HepG2 (cell line): ENCODE measurements around the gene PLG. TPM values are rescaled to one million over a fixed set of nuclear protein-coding genes. Genes with fewer than 3 reads are reported as not detected.

ENCODE experiments used
- AHR ChIP-seq: IDR thresholded peaks from 2 replicates; pipeline ENCODE4 v1.6.1; 2018; ENCODE audit warnings: missing genetic modification reagents, missing compliant biosample characterization
- AKAP8 ChIP-seq: sonication (generic); formaldehyde crosslinking; IDR thresholded peaks from 2 replicates; pipeline ENCODE4 v1.5.1; 2020; ENCODE audit warnings: mild to moderate bottlenecking, missing genetic modification reagents
- BRCA1 ChIP-seq: sonication (generic); formaldehyde crosslinking; IDR thresholded peaks from 2 replicates; pipeline ENCODE4 v1.4.0; 2020; ENCODE audit warnings: missing genetic modification reagents
- ELK4 ChIP-seq: sonication (generic); formaldehyde crosslinking; IDR thresholded peaks from 2 replicates; pipeline ENCODE4 v1.9.0; 2021; ENCODE audit warnings: missing genetic modification reagents, borderline replicate concordance
- FOXM1 ChIP-seq: sonication (generic); formaldehyde crosslinking; IDR thresholded peaks from 2 replicates; pipeline ENCODE4 v1.5.0; 2020; ENCODE audit warnings: missing genetic modification reagents
- HNRNPUL1 ChIP-seq: fragments of 200-400 bp; formaldehyde crosslinking; IDR thresholded peaks from 2 replicates; pipeline ENCODE4 v1.6.1; 2017; ENCODE audit warnings: low read depth, mild to moderate bottlenecking, low read length, moderate library complexity
- ISL2 ChIP-seq: sonication (generic); formaldehyde crosslinking; IDR thresholded peaks from 2 replicates; pipeline ENCODE4 v1.5.0; 2020; ENCODE audit warnings: missing genetic modification reagents
- JUN ChIP-seq: sonication (generic); formaldehyde crosslinking; IDR thresholded peaks from 2 replicates; pipeline ENCODE4 v1.4.0; 2020; ENCODE audit warnings: mild to moderate bottlenecking, missing genetic modification reagents
- KDM1A ChIP-seq: IDR thresholded peaks from 2 replicates; pipeline ENCODE4 v1.6.1; 2016; ENCODE audit warnings: missing compliant biosample characterization
- NCOA5 ChIP-seq: sonication (generic); formaldehyde crosslinking; IDR thresholded peaks from 2 replicates; pipeline ENCODE4 v1.4.0; 2020; ENCODE audit warnings: missing genetic modification reagents
- NR2C2 ChIP-seq: sonication (generic); formaldehyde crosslinking; IDR thresholded peaks from 2 replicates; pipeline ENCODE4 v1.4.0; 2020; ENCODE audit warnings: missing genetic modification reagents, mild to moderate bottlenecking, moderate library complexity, borderline replicate concordance
- TBX3 ChIP-seq: fragments of 450-650 bp; IDR thresholded peaks from 2 replicates; pipeline ENCODE4 v1.6.1; 2017; ENCODE audit warnings: antibody characterized with exemption, mild to moderate bottlenecking, inconsistent platforms, borderline replicate concordance
- TSC22D2 ChIP-seq: sonication (generic); formaldehyde crosslinking; IDR thresholded peaks from 2 replicates; pipeline ENCODE4 v1.5.1; 2020; ENCODE audit warnings: missing genetic modification reagents, mild to moderate bottlenecking, borderline replicate concordance
- YEATS4 ChIP-seq: sonication (generic); formaldehyde crosslinking; IDR thresholded peaks from 2 replicates; pipeline ENCODE4 v1.4.0; 2020; ENCODE audit warnings: missing genetic modification reagents, borderline replicate concordance
- ZFP90 ChIP-seq: sonication (generic); formaldehyde crosslinking; IDR thresholded peaks from 2 replicates; pipeline ENCODE4 v1.8.0; 2022; ENCODE audit warnings: missing genetic modification reagents, mild to moderate bottlenecking, inconsistent platforms, borderline replicate concordance
- ZNF101 ChIP-seq: sonication (generic); formaldehyde crosslinking; IDR thresholded peaks from 2 replicates; pipeline ENCODE4 v1.4.0; 2020; ENCODE audit warnings: mild to moderate bottlenecking, low read depth, missing genetic modification reagents, borderline replicate concordance
- ZNF234 ChIP-seq: sonication (generic); formaldehyde crosslinking; conservative IDR thresholded peaks from 2 replicates; pipeline ENCODE4 v1.5.1; 2020; ENCODE audit warnings: mild to moderate bottlenecking, missing genetic modification reagents
- ZNF318 ChIP-seq: sonication (generic); formaldehyde crosslinking; IDR thresholded peaks from 2 replicates; pipeline ENCODE4 v1.4.0; 2020; ENCODE audit warnings: mild to moderate bottlenecking, missing genetic modification reagents
- ZNF503 ChIP-seq: sonication (generic); formaldehyde crosslinking; IDR thresholded peaks from 2 replicates; pipeline ENCODE4 v1.4.0; 2020; ENCODE audit warnings: missing genetic modification reagents
- ZNF580 ChIP-seq: IDR thresholded peaks from 2 replicates; pipeline ENCODE4 v1.6.1; 2016; ENCODE audit warnings: low read depth, borderline replicate concordance
- polyA plus RNA-seq, 8 experiments: library from polyadenylated mRNA; depleted of rRNA in 3 of 8; stranded (reverse) in 7 of 8; unstranded in 1 of 8; fragments of >200 nt; fragmentation: Illumina TruSeq in 4 of 8; extraction: Trizol in 4 of 8; gene quantifications; 2 replicates each; pipeline versions ENCODE4 v1.2.1 to v1.2.3, GENCODE V29; 2011 to 2016; ENCODE audit warnings: low read depth in 4 of 8, missing spikeins in 1 of 8, mixed read lengths in 1 of 8; ENCODE audit not compliant: insufficient read depth in 1 of 8
- total RNA-seq, 5 experiments: library from RNA; depleted of rRNA; stranded (reverse); fragments of >200 nt; fragmentation: Illumina TruSeq; extraction: Trizol; gene quantifications; 2 replicates each; pipeline ENCODE4 v1.2.3, GENCODE V29; 2016; ENCODE audit warnings: low read depth in 1 of 5

The PLG gene
- total and polyA plus RNA-seq, 2 of the 13 experiments (the other 11 are each of a cell fraction or from before 2014, with no cell fraction given), result 1.7 to 10.7 TPM

- TF ChIP-seq TSC22D2 (CRISPR knock-in tag) (no peak), ZNF318 (no peak), KDM1A (no peak), ZFP90 (CRISPR knock-in tag) (no peak), FOXM1 (no peak), AHR (CRISPR knock-in tag) (no peak), NR2C2 (CRISPR knock-in tag) (no peak), ISL2 (CRISPR knock-in tag) (no peak), NCOA5 (no peak), TBX3 (no peak), JUN (CRISPR knock-in tag) (no peak), ZNF503 (no peak), AKAP8 (no peak), ZNF580 (no peak), ZNF234 (CRISPR knock-in tag) (no peak), HNRNPUL1 (no peak), ZNF101 (CRISPR knock-in tag) (no peak), BRCA1 (CRISPR knock-in tag) (no peak), ELK4 (no peak), YEATS4 (CRISPR knock-in tag) (no peak)
Observed at GRCh38 chr6:160766989-160767646, 65.1 kb downstream of the PLG start (continued).
